Bladder microvascular endothelial cell (primary cell): ENCODE measurements around the gene GFRA3. TPM values are rescaled to one million over a fixed set of nuclear protein-coding genes. Genes with fewer than 3 reads are reported as not detected.

Source experiments
- total RNA-seq: library from RNA; depleted of rRNA; stranded (reverse); fragments of >200 nt; gene quantifications from 2 replicates; pipeline ENCODE4 v1.2.3, GENCODE V29; 2014

GFRA3 gene
- not detected in 2 replicates for total RNA-seq

DNA sequence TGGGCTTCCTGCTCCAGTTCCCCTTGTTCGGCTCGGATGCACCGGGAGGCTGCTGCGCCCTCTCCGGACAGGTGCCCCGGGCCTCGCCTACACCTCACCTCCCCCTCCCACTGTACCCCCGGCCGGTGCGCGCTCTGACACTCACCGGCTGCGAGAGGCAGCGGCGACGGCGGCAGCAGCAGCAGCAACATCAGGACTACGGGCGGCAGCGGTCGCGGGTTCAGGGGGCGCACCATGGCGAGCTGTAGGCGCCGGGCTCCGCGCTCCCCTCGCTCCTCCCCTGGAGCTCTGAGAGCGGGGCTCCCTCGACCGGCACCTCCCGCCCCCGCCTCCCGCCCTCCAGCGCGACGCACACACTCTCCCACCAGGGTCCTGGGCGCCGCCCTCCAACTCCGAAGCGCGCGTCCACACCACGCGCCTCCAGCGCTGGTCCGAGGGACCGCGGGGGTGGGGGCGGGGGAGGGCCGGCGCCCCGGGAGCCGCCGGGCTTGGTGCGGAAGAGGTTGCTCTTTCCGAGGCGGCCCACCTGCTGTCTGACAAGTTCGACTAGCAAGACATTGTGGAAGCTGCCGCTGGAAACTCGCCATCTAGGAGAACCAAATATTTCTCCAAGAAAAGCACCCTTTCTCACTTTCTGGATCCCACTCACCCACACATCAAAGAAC lies at the start of gene GFRA3:
TSS of gene GFRA3 (minus strand) at position 433 of the 665 bp plus-strand sequence. CDS start at position 236, 197 bp downstream.

GRCh38 chr5:138213161-138214029 lies 61.0 kb downstream of the GFRA3 start, which contains the start of gene CDC23:
CDC23 (minus strand) TSS chr5:138213323; CDS start chr5:138213312, 11 bp downstream.

Other genes with a start within 250 kb of the GFRA3 start
- 9.9 and 24.5 TPM in 2 replicates for gene FAM13B, start 241.5 kb downstream of the GFRA3 start, total RNA-seq
- not detected in 2 replicates for gene WNT8A, start 190.6 kb downstream of the GFRA3 start, total RNA-seq
- gene NME5, start 135.2 kb downstream of the GFRA3 start, total RNA-seq = 0.65 and 1.7 TPM in 2 replicates
- gene BRD8, start 96.0 kb downstream of the GFRA3 start, total RNA-seq = 23.5 and 45.7 TPM in 2 replicates
- 43.3 and 65.7 TPM in 2 replicates for gene KIF20A, start 95.5 kb downstream of the GFRA3 start, total RNA-seq
- gene CDC23, start 61.3 kb downstream of the GFRA3 start, total RNA-seq = 18.3 and 35.9 TPM in 2 replicates
- gene CDC25C, start 57.2 kb upstream of the GFRA3 start, total RNA-seq = 3.7 and 8.1 TPM in 2 replicates
- gene FAM53C, start 63.6 kb upstream of the GFRA3 start, total RNA-seq = 17.2 and 31.5 TPM in 2 replicates
- 33.5 and 63.2 TPM in 2 replicates for gene KDM3B, start 78.1 kb upstream of the GFRA3 start, total RNA-seq
- gene REEP2, start 164.4 kb upstream of the GFRA3 start, total RNA-seq = 0.65 and 3.8 TPM in 2 replicates
- gene EGR1, start 190.9 kb upstream of the GFRA3 start, total RNA-seq = 0.32 and 3.8 TPM in 2 replicates